Ovary (tissue), 9 donors: ENCODE results near the gene PGM5. TPM values are rescaled to one million over a fixed set of nuclear protein-coding genes. Genes with fewer than 3 reads are reported as not detected.

Source experiments
- DNase-seq, 5 donors: peaks; one replicate each; pipeline ENCODE4 v3.0.0-alpha.2; 2019 to 2020
- H3K27ac ChIP-seq, 2 donors: fragments of 200-600 bp; one replicate each; pipeline versions ENCODE4 v1.5.1 to v1.8.0; 2019 to 2022
- H3K27me3 ChIP-seq: fragments of 200-600 bp; one replicate; pipeline ENCODE4 v1.8.0; 2022
- H3K36me3 ChIP-seq: fragments of 200-600 bp; sonication (generic); one replicate; pipeline ENCODE4 v1.5.1; 2019
- H3K4me1 ChIP-seq: one replicate; pipeline ENCODE4 v1.8.1; 2013; ENCODE audit warnings: mild to moderate bottlenecking, moderate library complexity; ENCODE audit not compliant: insufficient read depth
- H3K4me3 ChIP-seq: fragments of 200-600 bp; sonication (generic); one replicate; pipeline ENCODE4 v1.5.1; 2017
- H3K9me3 ChIP-seq, 2 donors: fragments of 200-600 bp in 1 of 2; sonication (generic) in 1 of 2; one replicate each; pipeline versions ENCODE4 v1.5.1 to v1.8.1; 2013 to 2019; ENCODE audit warnings: mild to moderate bottlenecking in 1 of 2, moderate library complexity in 1 of 2
- EP300 ChIP-seq: sonication (generic); formaldehyde crosslinking; IDR thresholded peaks from one replicate; pipeline ENCODE4 v1.6.1; 2017; ENCODE audit warnings: antibody characterized with exemption
- POLR2A ChIP-seq: fragments of 450-650 bp; IDR thresholded peaks from one replicate; pipeline ENCODE4 v1.6.1; 2017; ENCODE audit warnings: antibody characterized with exemption, mild to moderate bottlenecking, moderate library complexity
- WGBS, 3 donors: extraction: QIAGEN DNeasy Blood & Tissue Kit in 1 of 3; methylation state at CpG; one replicate each; pipeline versions ENCODE4 v1.1.5 to v1.1.7; 2013 to 2017; 5-methylcytosine and 5-hydroxymethylcytosine counted together
- intact Hi-C, 4 donors: fragments of 100-400 bp; cut with DNase I; formaldehyde crosslinking; loops; one replicate each; pipeline versions ENCODE4 v1.11.0 to v1.15.1; 2022 to 2023
- polyA plus RNA-seq, 2 donors: library from polyadenylated mRNA; stranded (reverse); fragments of 200-250 nt in 1 of 2; fragments of 350-450 nt in 1 of 2; fragmentation: Illumina TruSeq in 1 of 2; extraction: RNeasy Lipid Tissue Mini Kit (QIAGEN cat#74804) in 1 of 2; gene quantifications; one replicate each; pipeline ENCODE4 v1.2.3, GENCODE V29; 2013 to 2014
- total RNA-seq, 7 donors: library from RNA; depleted of rRNA in 2 of 7; stranded (reverse); fragments of >200 nt in 2 of 7; fragmentation: NEBNext Ultra II Directional in 3 of 7; extraction: Animal tissue kit (Norgen Biotek cat#: 25700) in 3 of 7; gene quantifications; one replicate each; pipeline versions ENCODE4 v1.1.0 to v1.2.4, GENCODE V29; 2016 to 2023
- TF ChIP-seq, protein P1 (sequence below), 3 donors: fragments of 450-650 bp in 2 of 3; fragments of 200-600 bp in 1 of 3; IDR thresholded peaks; one replicate each; pipeline versions ENCODE4 v1.5.1 to v1.8.0; 2016 to 2022; ENCODE audit warnings: antibody characterized with exemption in 3 of 3, mild to moderate bottlenecking in 1 of 3
- donor health status: DM: no; HTN: no; CAD: no; lungs with moderate emphysema.
- donor health status: DM: no; HTN: no; CAD: no.
- donor health status: Bipolar disorder and iron deficiency.
- donor health status: DM: yes; HTN: yes; CAD: no.
- donor health status: DM: no; HTN: no; CAD: no.
- donor health status: DM: yes; HTN: yes; CAD: no.

Gene PGM5
- total and polyA plus RNA-seq, 9 donors = 16.2 to 124 (median 28.5) TPM

DNA sequence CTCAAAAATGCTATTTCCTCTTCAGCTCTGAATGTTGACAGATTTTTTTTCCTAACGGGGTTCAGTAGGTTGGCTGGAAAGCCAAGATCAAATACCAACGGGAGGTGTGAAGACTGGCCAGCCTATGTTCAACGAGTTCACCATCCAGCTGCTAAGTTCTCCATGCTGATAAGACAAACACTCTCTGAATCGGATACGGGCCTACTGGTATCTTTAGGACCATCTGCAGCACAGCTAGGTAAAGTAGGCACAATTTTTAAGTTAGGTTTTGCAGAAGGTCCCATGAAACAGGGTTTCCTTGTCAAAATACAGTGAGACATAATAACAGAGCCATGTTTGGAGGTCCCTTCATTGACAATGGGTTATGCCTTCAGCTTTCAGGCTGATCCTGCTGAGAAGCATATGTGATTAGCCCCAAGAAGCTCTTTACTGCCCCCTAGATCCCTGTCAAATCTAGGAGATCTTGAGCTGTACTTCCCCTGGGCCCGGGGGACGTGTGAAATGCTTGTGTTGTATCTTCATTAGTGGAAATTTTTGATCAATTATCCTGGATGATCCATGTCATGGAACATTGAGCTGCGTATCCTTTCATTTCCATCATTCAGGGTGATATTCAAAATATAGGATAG is 60.6 kb downstream of the PGM5 start:
- no peaks in the 10 kb centered on the region for H3K27me3 ChIP-seq
- WGBS, 3 donors = 44 to 52% (median 47%) methylated on average over 8 of the region's 8 CpGs
- intact Hi-C loops = no loop called here
- no peak overlapping the region for H3K4me3 ChIP-seq
- no peak overlapping the region for H3K27ac ChIP-seq
- TF ChIP-seq, protein P1, sequence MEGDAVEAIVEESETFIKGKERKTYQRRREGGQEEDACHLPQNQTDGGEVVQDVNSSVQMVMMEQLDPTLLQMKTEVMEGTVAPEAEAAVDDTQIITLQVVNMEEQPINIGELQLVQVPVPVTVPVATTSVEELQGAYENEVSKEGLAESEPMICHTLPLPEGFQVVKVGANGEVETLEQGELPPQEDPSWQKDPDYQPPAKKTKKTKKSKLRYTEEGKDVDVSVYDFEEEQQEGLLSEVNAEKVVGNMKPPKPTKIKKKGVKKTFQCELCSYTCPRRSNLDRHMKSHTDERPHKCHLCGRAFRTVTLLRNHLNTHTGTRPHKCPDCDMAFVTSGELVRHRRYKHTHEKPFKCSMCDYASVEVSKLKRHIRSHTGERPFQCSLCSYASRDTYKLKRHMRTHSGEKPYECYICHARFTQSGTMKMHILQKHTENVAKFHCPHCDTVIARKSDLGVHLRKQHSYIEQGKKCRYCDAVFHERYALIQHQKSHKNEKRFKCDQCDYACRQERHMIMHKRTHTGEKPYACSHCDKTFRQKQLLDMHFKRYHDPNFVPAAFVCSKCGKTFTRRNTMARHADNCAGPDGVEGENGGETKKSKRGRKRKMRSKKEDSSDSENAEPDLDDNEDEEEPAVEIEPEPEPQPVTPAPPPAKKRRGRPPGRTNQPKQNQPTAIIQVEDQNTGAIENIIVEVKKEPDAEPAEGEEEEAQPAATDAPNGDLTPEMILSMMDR (IDR thresholded peaks at IDR 0.05) = no peak
- TF ChIP-seq POLR2A (no peak), EP300 (no peak)
- no peaks in the 10 kb centered on the region for H3K4me1 ChIP-seq
- DNase-seq = no peak
- no peaks in the 10 kb centered on the region for H3K9me3 ChIP-seq
- H3K36me3 ChIP-seq = no peaks in the 10 kb centered on the region

DNA sequence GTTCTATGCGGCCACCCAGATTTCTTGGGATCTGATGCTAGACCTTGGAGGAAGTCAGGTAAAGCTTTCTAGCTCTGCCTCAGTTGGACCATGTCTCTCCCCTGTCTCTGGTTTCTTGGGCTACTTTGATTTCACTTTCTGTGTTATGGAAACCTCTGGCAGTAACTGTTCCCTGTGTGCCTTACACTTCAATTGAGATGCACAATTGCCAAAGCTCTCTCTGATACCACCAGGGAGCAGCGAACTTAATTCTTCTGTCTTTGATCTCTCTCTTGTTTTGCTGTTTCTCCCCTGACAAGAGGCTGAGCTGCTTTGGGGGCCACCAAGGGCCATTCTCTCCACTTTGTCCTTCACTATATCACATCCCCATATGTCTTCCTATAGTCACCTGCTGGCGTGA is 61.4 kb downstream of the PGM5 start:
- no peaks in the 10 kb centered on the region for H3K36me3 ChIP-seq
- H3K4me1 ChIP-seq = no peaks in the 10 kb centered on the region
- no peaks in the 10 kb centered on the region for H3K27me3 ChIP-seq
- no peak for TF ChIP-seq EP300
- TF ChIP-seq POLR2A = no peak
- TF ChIP-seq, protein P1 (IDR thresholded peaks at IDR 0.05) = no peak
- H3K4me3 ChIP-seq = no peak overlapping the region
- intact Hi-C loops = no loop called here
- H3K9me3 ChIP-seq = no peaks in the 10 kb centered on the region
- DNase-seq = no peak
- WGBS, 3 donors = 97 to 100% (median 99%) methylated on average over 3 of the region's 3 CpGs
- H3K27ac ChIP-seq = no peak overlapping the region

GRCh38 chr9:68418259-68418845 is 61.9 kb downstream of the PGM5 start:
- no peak for DNase-seq
- no peaks in the 10 kb centered on the region for H3K36me3 ChIP-seq
- no peaks in the 10 kb centered on the region for H3K9me3 ChIP-seq
- no peaks in the 10 kb centered on the region for H3K4me1 ChIP-seq
- H3K27me3 ChIP-seq = no peaks in the 10 kb centered on the region
- no peak overlapping the region for H3K4me3 ChIP-seq
- intact Hi-C loops = no loop called here
- 81 to 86% (median 84%) methylated on average over 11 of the region's 11 CpGs for WGBS, 3 donors
- no peak overlapping the region for H3K27ac ChIP-seq
- no peak for TF ChIP-seq POLR2A
- TF ChIP-seq EP300 = no peak
- TF ChIP-seq, protein P1 (IDR thresholded peaks at IDR 0.05) = no peak

DNA sequence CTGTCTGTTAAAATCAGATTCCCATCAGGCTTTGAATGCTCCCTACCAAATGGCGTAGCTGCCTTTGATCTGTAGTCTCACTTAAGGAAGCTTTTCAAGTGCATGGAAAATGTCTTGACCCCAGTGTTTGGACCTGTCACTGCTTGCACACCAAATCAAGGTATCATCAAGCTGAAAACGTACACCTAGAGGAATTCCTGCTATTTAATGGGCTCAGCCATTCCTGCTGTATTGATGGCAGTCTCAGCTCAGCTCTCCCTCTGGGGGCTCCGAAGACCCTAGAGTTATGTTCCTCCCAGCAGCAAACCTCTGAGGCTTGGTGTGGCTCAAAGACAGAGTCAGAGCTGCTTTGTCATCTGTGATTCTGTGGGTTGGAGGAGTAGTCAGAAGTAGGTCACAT is 63.5 kb downstream of the PGM5 start:
- intact Hi-C loops = no loop called here
- WGBS, 3 donors = 80 to 81% (median 81%) methylated on average over 3 of the region's 3 CpGs
- no peak overlapping the region for H3K4me3 ChIP-seq
- TF ChIP-seq EP300 (no peak), POLR2A (no peak)
- TF ChIP-seq, protein P1 (IDR thresholded peaks at IDR 0.05) = no peak
- H3K9me3 ChIP-seq = no peaks in the 10 kb centered on the region
- H3K27me3 ChIP-seq = no peaks in the 10 kb centered on the region
- no peak for DNase-seq
- H3K36me3 ChIP-seq = no peaks in the 10 kb centered on the region
- H3K4me1 ChIP-seq = no peaks in the 10 kb centered on the region
- H3K27ac ChIP-seq = no peak overlapping the region
